ENCODE results near the gene GASK1B. TPM values are rescaled to one million over a fixed set of nuclear protein-coding genes. Genes with fewer than 3 reads are reported as not detected.

Gene GASK1B
- total RNA-seq, 4 donors from 2014 or later: 7.9 to 22.5 (median 14.1) TPM

GRCh38 chr4:158162631-158163030 lies 10.2 kb downstream of the GASK1B start:
- H3K36me3 ChIP-seq: no peaks in the 10 kb centered on the region
- H3K9me3 ChIP-seq: no peaks in the 10 kb centered on the region
- intact Hi-C loops (cut with DNase I; ENCODE audit: low total_unique reads) (no loop called here), in situ Hi-C loops (cut with MboI; ENCODE audit: low pct_ligation_motif_present in 1 of 4, low pct_unique_long_range_greater_than_20kb in 1 of 4, low sequenced_read_pairs in 3 of 4) (loop anchor here in 3 of 4 donors (10.0 to 25.0 kb wide), 3 partner anchors 148 to 175 kb away; no protein-coding TSS in a partner anchor)
- no peak for DNase-seq
- no peaks in the 10 kb centered on the region for H3K27me3 ChIP-seq
- peaks cover 0 to 27% (median 5%) of the 10 kb centered on the region in 4 donors for H3K4me1 ChIP-seq
- TF ChIP-seq EP300 (IDR thresholded peaks at IDR 0.05; ENCODE audit: low read depth) (no peak), POLR2A (IDR thresholded peaks at IDR 0.05) (no peak), POLR2AphosphoS5 (IDR thresholded peaks at IDR 0.05) (no peak)
- TF ChIP-seq, protein P1, sequence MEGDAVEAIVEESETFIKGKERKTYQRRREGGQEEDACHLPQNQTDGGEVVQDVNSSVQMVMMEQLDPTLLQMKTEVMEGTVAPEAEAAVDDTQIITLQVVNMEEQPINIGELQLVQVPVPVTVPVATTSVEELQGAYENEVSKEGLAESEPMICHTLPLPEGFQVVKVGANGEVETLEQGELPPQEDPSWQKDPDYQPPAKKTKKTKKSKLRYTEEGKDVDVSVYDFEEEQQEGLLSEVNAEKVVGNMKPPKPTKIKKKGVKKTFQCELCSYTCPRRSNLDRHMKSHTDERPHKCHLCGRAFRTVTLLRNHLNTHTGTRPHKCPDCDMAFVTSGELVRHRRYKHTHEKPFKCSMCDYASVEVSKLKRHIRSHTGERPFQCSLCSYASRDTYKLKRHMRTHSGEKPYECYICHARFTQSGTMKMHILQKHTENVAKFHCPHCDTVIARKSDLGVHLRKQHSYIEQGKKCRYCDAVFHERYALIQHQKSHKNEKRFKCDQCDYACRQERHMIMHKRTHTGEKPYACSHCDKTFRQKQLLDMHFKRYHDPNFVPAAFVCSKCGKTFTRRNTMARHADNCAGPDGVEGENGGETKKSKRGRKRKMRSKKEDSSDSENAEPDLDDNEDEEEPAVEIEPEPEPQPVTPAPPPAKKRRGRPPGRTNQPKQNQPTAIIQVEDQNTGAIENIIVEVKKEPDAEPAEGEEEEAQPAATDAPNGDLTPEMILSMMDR (IDR thresholded peaks at IDR 0.05): no peak
- no peak overlapping the region for H3K4me3 ChIP-seq
- H3K27ac ChIP-seq: peak overlapping the region in 2 of 4 donors; percentile 53 to 68
- WGBS, 2 donors (ENCODE audit: low coverage in 1 of 2): 79 to 97% methylated on average over 4 to 5 of the region's 5 CpGs

- in situ Hi-C loops (cut with MboI; ENCODE audit: low pct_ligation_motif_present in 1 of 4, low pct_unique_long_range_greater_than_20kb in 1 of 4, low sequenced_read_pairs in 3 of 4): loop anchor here in 3 of 4 donors (10.0 to 25.0 kb wide), 3 partner anchors 147 to 174 kb away; no protein-coding TSS in a partner anchor
These were observed 11.1 kb downstream of the GASK1B start for GRCh38 chr4:158161551-158162354.

DNA sequence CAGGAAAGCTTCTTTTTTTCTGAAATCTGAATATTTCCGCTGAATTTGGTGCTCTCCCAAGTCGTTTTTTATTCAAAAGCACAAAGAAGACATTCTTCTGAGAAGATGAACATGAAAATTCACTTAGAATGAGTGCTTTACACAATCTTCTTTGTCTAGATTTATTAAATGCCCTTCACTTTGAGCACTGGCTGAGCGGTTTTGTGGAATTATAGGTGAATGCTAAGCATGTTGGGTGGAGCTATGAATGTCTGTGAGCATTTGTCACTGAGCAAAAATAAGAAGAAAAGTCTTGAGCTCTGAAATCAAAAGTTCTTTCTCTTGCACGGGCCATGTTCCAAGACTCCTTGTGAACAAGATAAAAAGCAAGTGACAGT lies 13.1 kb downstream of the GASK1B start:
- DNase-seq: no peak
- intact Hi-C loops (cut with DNase I; ENCODE audit: low total_unique reads) (no loop called here), in situ Hi-C loops (cut with MboI; ENCODE audit: low pct_ligation_motif_present in 1 of 4, low pct_unique_long_range_greater_than_20kb in 1 of 4, low sequenced_read_pairs in 3 of 4) (loop anchor here in 3 of 4 donors (10.0 to 25.0 kb wide), 3 partner anchors 145 to 172 kb away; no protein-coding TSS in a partner anchor)
- Histone ChIP-seq H3K27me3 (no peaks in the 10 kb centered on the region), H3K4me1 (peaks cover 0 to 42% (median 24%) of the 10 kb centered on the region in 4 donors), H3K4me3 (no peak overlapping the region), H3K9me3 (no peaks in the 10 kb centered on the region), H3K27ac (peak overlapping the region in 2 of 4 donors; percentile 11 to 70), H3K36me3 (no peaks in the 10 kb centered on the region)
- TF ChIP-seq POLR2AphosphoS5 (IDR thresholded peaks at IDR 0.05) (no peak), POLR2A (IDR thresholded peaks at IDR 0.05) (no peak), EP300 (IDR thresholded peaks at IDR 0.05; ENCODE audit: low read depth) (no peak)
- TF ChIP-seq, protein P1 (IDR thresholded peaks at IDR 0.05): no peak
- WGBS, 2 donors (ENCODE audit: low coverage in 1 of 2): 76 to 79% methylated on average over 4 of the region's 4 CpGs

More at GRCh38 chr4:158161551-158162354, 11.1 kb downstream of the GASK1B start:
- TF ChIP-seq, protein P1 (IDR thresholded peaks at IDR 0.05): no peak
- TF ChIP-seq POLR2AphosphoS5 (IDR thresholded peaks at IDR 0.05): peak in 2 of 3 donors; percentile 38 to 40
- TF ChIP-seq EP300 (IDR thresholded peaks at IDR 0.05; ENCODE audit: low read depth): no peak
- TF ChIP-seq POLR2A (IDR thresholded peaks at IDR 0.05): no peak
- Histone ChIP-seq H3K36me3 (no peaks in the 10 kb centered on the region), H3K9me3 (no peaks in the 10 kb centered on the region), H3K27me3 (no peaks in the 10 kb centered on the region), H3K4me3 (no peak overlapping the region), H3K4me1 (peaks cover 0 to 34% (median 13%) of the 10 kb centered on the region in 4 donors), H3K27ac (peak overlapping the region; percentile 47 to 70 (median 60))
- 43 to 47% methylated on average over 6 of the region's 6 CpGs for WGBS, 2 donors (ENCODE audit: low coverage in 1 of 2)
- intact Hi-C loops (cut with DNase I; ENCODE audit: low total_unique reads): no loop called here
- DNase-seq: no peak

DNA sequence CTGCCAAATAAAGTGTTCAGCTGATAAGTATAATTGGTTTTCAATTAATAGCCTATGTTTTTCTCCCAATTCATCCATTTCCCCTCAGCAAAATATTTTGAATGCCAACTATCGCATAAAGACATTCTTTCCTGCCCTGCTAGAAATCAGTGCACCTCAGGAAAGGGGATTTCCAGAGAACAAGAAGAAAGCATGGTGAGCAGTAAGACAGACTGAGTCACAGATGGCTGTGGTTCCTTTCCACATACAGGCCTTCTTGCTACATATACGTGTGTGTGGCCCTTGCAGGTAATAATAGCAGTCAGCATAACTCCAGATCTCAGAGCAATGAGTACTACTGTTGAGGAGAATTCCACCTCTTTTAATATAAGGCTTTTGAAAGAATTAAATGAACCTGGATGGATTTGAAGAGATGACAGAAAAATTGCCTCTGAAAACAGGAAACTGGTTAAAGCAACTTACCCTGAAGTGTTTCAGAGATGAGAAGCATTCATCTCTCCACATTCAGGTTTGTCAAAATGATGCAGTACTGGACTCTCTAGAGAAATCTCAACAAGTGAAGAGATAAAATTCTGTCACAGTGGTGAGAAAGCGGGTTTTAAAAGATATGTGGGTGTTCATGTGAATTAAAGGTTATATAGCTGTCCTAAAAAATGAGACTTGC lies 13.6 kb downstream of the GASK1B start:
- TF ChIP-seq, protein P1 (IDR thresholded peaks at IDR 0.05): no peak
- TF ChIP-seq EP300 (IDR thresholded peaks at IDR 0.05; ENCODE audit: low read depth) (no peak), POLR2A (IDR thresholded peaks at IDR 0.05) (no peak)
- H3K9me3 ChIP-seq: no peaks in the 10 kb centered on the region
- no peak for DNase-seq
- H3K4me3 ChIP-seq: no peak overlapping the region
- H3K4me1 ChIP-seq: peaks cover 0 to 42% (median 24%) of the 10 kb centered on the region in 4 donors
- in situ Hi-C loops (cut with MboI; ENCODE audit: low pct_ligation_motif_present in 1 of 4, low pct_unique_long_range_greater_than_20kb in 1 of 4, low sequenced_read_pairs in 3 of 4) (loop anchor here in 1 of 4 donors (25.0 kb wide), 1 partner anchor 172 kb away; no protein-coding TSS in a partner anchor), intact Hi-C loops (cut with DNase I; ENCODE audit: low total_unique reads) (no loop called here)
- no peaks in the 10 kb centered on the region for H3K27me3 ChIP-seq
- H3K36me3 ChIP-seq: no peaks in the 10 kb centered on the region
- whole genome bisulfite sequencing, 2 donors (ENCODE audit: low coverage in 1 of 2): 72 to 74% methylated on average over 3 of the region's 3 CpGs
- peak overlapping the region in 2 of 4 donors; percentile 11 to 33 for H3K27ac ChIP-seq
